ENCODE data around the gene ZYG11B. TPM values are rescaled to one million over a fixed set of nuclear protein-coding genes. Genes with fewer than 3 reads are reported as not detected.
A peak's percentile ranks its signal among the peaks of the same experiment; 100 is the strongest.
"Not testable (repeated sequence)": the region's sequence is repeated elsewhere in the genome, so short reads cannot be mapped to it uniquely, and the experiment has no call there.

The ZYG11B gene
- total and polyA plus RNA-seq, 2 experiments from 2014 or later, result 5.4 to 34.4 TPM

GRCh38 chr1:52746189-52746588 is 19.9 kb downstream of the ZYG11B start:
- Histone ChIP-seq H3K27me3 (no peaks in the 10 kb centered on the region), H3K9me2 (replicated peaks; ENCODE audit: insufficient read depth) (no peaks in the 10 kb centered on the region), H4K20me1 (ENCODE audit: insufficient read depth, poor library complexity, severe bottlenecking) (peaks cover 6% of the 10 kb centered on the region), H3K9me3 (ENCODE audit: low read depth) (no peaks in the 10 kb centered on the region), H3K79me2 (peaks cover 90% of the 10 kb centered on the region), H3K4me2 (no peak overlapping the region), H3K27ac (no peak overlapping the region), H3K4me1 (ENCODE audit: insufficient read depth) (no peaks in the 10 kb centered on the region), H3K4me3 (no peak overlapping the region), H3K36me3 (replicated peaks; ENCODE audit: insufficient read depth, low read depth) (no peaks in the 10 kb centered on the region), H2AFZ (no peak overlapping the region)
- WGBS (ENCODE audit: low lambda C conversion rate, missing lambda C conversion rate), result 73% methylated on average over 4 of the region's 4 CpGs
- TF ChIP-seq EZH2phosphoT487 (IDR thresholded peaks at IDR 0.05; ENCODE audit: low read depth, severe bottlenecking, unreplicated experiment) (no peak), EZH2 (IDR thresholded peaks at IDR 0.05; ENCODE audit: borderline replicate concordance) (no peak), CTCF (IDR thresholded peaks at IDR 0.05; ENCODE audit: poor library complexity) (no peak)
- no peak for DNase-seq (ENCODE audit: low spot score)

- no peaks in the 10 kb centered on the region for H3K27me3 ChIP-seq
- DNase-seq (ENCODE audit: low spot score), result no peak
- H3K4me3 ChIP-seq, result no peak overlapping the region
- no peak overlapping the region for H2AFZ ChIP-seq
- peaks cover 5% of the 10 kb centered on the region for H3K4me1 ChIP-seq (ENCODE audit: insufficient read depth)
- 71% methylated on average over 1 of the region's 1 CpG for WGBS (ENCODE audit: low lambda C conversion rate, missing lambda C conversion rate)
- no peaks in the 10 kb centered on the region for H3K9me2 ChIP-seq (replicated peaks; ENCODE audit: insufficient read depth)
- peaks cover 89% of the 10 kb centered on the region for H3K79me2 ChIP-seq
- TF ChIP-seq EZH2phosphoT487 (IDR thresholded peaks at IDR 0.05; ENCODE audit: low read depth, severe bottlenecking, unreplicated experiment) (no peak), CTCF (IDR thresholded peaks at IDR 0.05; ENCODE audit: poor library complexity) (no peak), EZH2 (IDR thresholded peaks at IDR 0.05; ENCODE audit: borderline replicate concordance) (no peak)
- H3K9me3 ChIP-seq (ENCODE audit: low read depth), result no peaks in the 10 kb centered on the region
- H3K36me3 ChIP-seq (replicated peaks; ENCODE audit: insufficient read depth, low read depth), result no peaks in the 10 kb centered on the region
- H3K4me2 ChIP-seq, result no peak overlapping the region
- H4K20me1 ChIP-seq (ENCODE audit: insufficient read depth, poor library complexity, severe bottlenecking), result peaks cover 6% of the 10 kb centered on the region
- no peak overlapping the region for H3K27ac ChIP-seq
Observed at GRCh38 chr1:52747450-52747849, 21.2 kb downstream of the ZYG11B start.

- Histone ChIP-seq H4K20me1 (ENCODE audit: insufficient read depth, poor library complexity, severe bottlenecking) (peaks cover 6% of the 10 kb centered on the region), H2AFZ (no peak overlapping the region)
Observed at GRCh38 chr1:52748119-52748518, 21.9 kb downstream of the ZYG11B start.

GRCh38 chr1:52749496-52749895 is 23.2 kb downstream of the ZYG11B start:
- not testable (repeated sequence) for H3K4me1 ChIP-seq (ENCODE audit: insufficient read depth); H4K20me1 ChIP-seq (ENCODE audit: insufficient read depth, poor library complexity, severe bottlenecking); H3K36me3 ChIP-seq (replicated peaks; ENCODE audit: insufficient read depth, low read depth); H3K27ac ChIP-seq; H2AFZ ChIP-seq; H3K4me2 ChIP-seq; H3K27me3 ChIP-seq; H3K9me3 ChIP-seq (ENCODE audit: low read depth); H3K9me2 ChIP-seq (replicated peaks; ENCODE audit: insufficient read depth); H3K4me3 ChIP-seq; DNase-seq (ENCODE audit: low spot score)
- peaks cover 97% of the 10 kb centered on the region for H3K79me2 ChIP-seq
- 95% methylated on average over 9 of the region's 9 CpGs for WGBS (ENCODE audit: low lambda C conversion rate, missing lambda C conversion rate)

More at GRCh38 chr1:52748119-52748518, 21.9 kb downstream of the ZYG11B start:
- Histone ChIP-seq H3K4me2 (no peak overlapping the region), H3K9me2 (replicated peaks; ENCODE audit: insufficient read depth) (no peaks in the 10 kb centered on the region), H3K9me3 (ENCODE audit: low read depth) (no peaks in the 10 kb centered on the region), H3K4me1 (ENCODE audit: insufficient read depth) (peaks cover 9% of the 10 kb centered on the region), H3K27me3 (no peaks in the 10 kb centered on the region), H3K27ac (no peak overlapping the region), H3K36me3 (replicated peaks; ENCODE audit: insufficient read depth, low read depth) (no peaks in the 10 kb centered on the region), H3K79me2 (peaks cover 95% of the 10 kb centered on the region), H3K4me3 (no peak overlapping the region)
- no peak for DNase-seq (ENCODE audit: low spot score)
- TF ChIP-seq CTCF (IDR thresholded peaks at IDR 0.05; ENCODE audit: poor library complexity), result peak; percentile 35
- no peak for TF ChIP-seq EZH2phosphoT487 (IDR thresholded peaks at IDR 0.05; ENCODE audit: low read depth, severe bottlenecking, unreplicated experiment)

GRCh38 chr1:52750139-52750538 is 23.9 kb downstream of the ZYG11B start:
- not testable (repeated sequence) for H3K4me2 ChIP-seq; H3K27me3 ChIP-seq; H4K20me1 ChIP-seq (ENCODE audit: insufficient read depth, poor library complexity, severe bottlenecking); H3K4me3 ChIP-seq; H2AFZ ChIP-seq; H3K9me2 ChIP-seq (replicated peaks; ENCODE audit: insufficient read depth); H3K36me3 ChIP-seq (replicated peaks; ENCODE audit: insufficient read depth, low read depth); H3K4me1 ChIP-seq (ENCODE audit: insufficient read depth); H3K9me3 ChIP-seq (ENCODE audit: low read depth); DNase-seq (ENCODE audit: low spot score); H3K27ac ChIP-seq
- WGBS (ENCODE audit: low lambda C conversion rate, missing lambda C conversion rate), result 91% methylated on average over 6 of the region's 6 CpGs
- H3K79me2 ChIP-seq, result peaks cover 96% of the 10 kb centered on the region

All from hepatocyte (in vitro differentiated cells).